Panc1 (cell line): Measurements from ENCODE around the gene MYO18A. TPM values are rescaled to one million over a fixed set of nuclear protein-coding genes. Genes with fewer than 3 reads are reported as not detected.

ENCODE experiments used
- ATAC-seq: fragments of 200-7000 bp; cut with Tn5 transposase; 2 replicates; pipeline ENCODE4 v1.9.1; 2020; ENCODE audit warnings: mild to moderate bottlenecking, moderate library complexity
- BruUV-seq: library from RNA; stranded (reverse); fragments of 400-500 nt; replicated peaks from 2 replicates; lab custom pipeline; 2021; lab: Mats Ljungman, UMichigan
- CTCF ChIA-PET: fragments of 300-600 bp; sonication (Branson Sonifier 250); formaldehyde crosslinking; loops from one replicate; lab custom pipeline; 2022; ENCODE audit warnings: antibody characterized with exemption; lab: Charles Lee
- POLR2A ChIA-PET: fragments of 300-600 bp; sonication (Branson Sonifier 250); formaldehyde crosslinking; loops from one replicate; lab custom pipeline; 2022; ENCODE audit warnings: antibody characterized with exemption; lab: Charles Lee
- DNase-seq: peaks from one replicate; pipeline ENCODE4 v3.0.0-alpha.2; 2010; ENCODE audit warnings: low read depth, low spot score
- H3K27ac ChIP-seq: 2 replicates; pipeline ENCODE4 v1.5.1; 2011; ENCODE audit warnings: mild to moderate bottlenecking, low read length, inconsistent platforms
- H3K27me3 ChIP-seq: fragments of 200-500 bp; sonication (Bioruptor generic); 2 replicates; pipeline ENCODE4 v1.6.0; 2014; ENCODE audit warnings: low read length, inconsistent platforms; ENCODE audit not compliant: control insufficient read depth, insufficient read depth
- H3K36me3 ChIP-seq: fragments of 200-500 bp; sonication (Bioruptor generic); 2 replicates; pipeline ENCODE4 v1.5.1; 2014; ENCODE audit warnings: inconsistent platforms, mild to moderate bottlenecking, low read length, moderate library complexity; ENCODE audit not compliant: control insufficient read depth, insufficient read depth
- H3K4me1 ChIP-seq: 2 replicates; pipeline ENCODE4 v1.5.1; 2011; ENCODE audit warnings: inconsistent platforms, mild to moderate bottlenecking, low read length, moderate library complexity; ENCODE audit not compliant: control insufficient read depth, insufficient read depth
- H3K4me3 ChIP-seq, 2 experiments: 2 replicates each; pipeline ENCODE4 v1.5.1; 2011 to 2012; ENCODE audit warnings: low read depth in 2 of 2, low read length in 2 of 2, mild to moderate bottlenecking in 2 of 2, inconsistent platforms in 1 of 2, moderate library complexity in 1 of 2
- H3K9me3 ChIP-seq: fragments of 200-500 bp; sonication (Bioruptor generic); 2 replicates; pipeline ENCODE4 v1.5.1; 2014; ENCODE audit warnings: low read depth, mild to moderate bottlenecking, inconsistent platforms, low read length, moderate library complexity; ENCODE audit not compliant: control insufficient read depth, insufficient read depth
- CTCF ChIP-seq: fragments of 450-650 bp; IDR thresholded peaks from 2 replicates; pipeline ENCODE4 v1.5.1; 2017; ENCODE audit warnings: mild to moderate bottlenecking
- POLR2AphosphoS5 ChIP-seq: IDR thresholded peaks from 2 replicates; pipeline ENCODE4 v1.6.1; 2012; ENCODE audit warnings: mild to moderate bottlenecking, low read depth, low read length, moderate library complexity
- REST ChIP-seq, 2 experiments: IDR thresholded peaks; 2 replicates each; pipeline ENCODE4 v1.6.1; 2011 to 2012; ENCODE audit warnings: low read depth in 2 of 2, control low read depth in 1 of 2, low read length in 1 of 2, mild to moderate bottlenecking in 1 of 2, moderate library complexity in 1 of 2; ENCODE audit not compliant: insufficient read depth in 1 of 2
- SIN3A ChIP-seq: IDR thresholded peaks from 2 replicates; pipeline ENCODE4 v1.6.1; 2012; ENCODE audit warnings: low read depth, mild to moderate bottlenecking, low read length, moderate library complexity, borderline replicate concordance; ENCODE audit not compliant: insufficient read depth
- TCF7L2 ChIP-seq: IDR thresholded peaks from 2 replicates; pipeline ENCODE4 v1.6.1; 2011; ENCODE audit warnings: mild to moderate bottlenecking, low read depth, low read length, inconsistent platforms
- in situ Hi-C: cut with HindIII; loops from 2 replicates; pipeline ENCODE4 v1.10.0; 2016; ENCODE audit warnings: low sequenced_read_pairs, low pct_unique_long_range_greater_than_20kb
- intact Hi-C: fragments of 100-400 bp; cut with micrococcal nuclease; formaldehyde crosslinking; loops from one replicate; pipeline ENCODE4 v1.10.0; 2022; ENCODE audit not compliant: unreplicated experiment
- total RNA-seq: library from RNA; stranded (reverse); gene quantifications from one replicate; pipeline ENCODE4 v1.2.1, GENCODE V29; 2021; ENCODE audit not compliant: unreplicated experiment

MYO18A gene
- total RNA-seq, 1 experiment from 2014 or later: 108 TPM

- Histone ChIP-seq H3K27ac (no peak overlapping the region), H3K9me3 (no peaks in the 10 kb centered on the region), H3K4me1 (peaks cover 6% of the 10 kb centered on the region), H3K27me3 (no peaks in the 10 kb centered on the region), H3K36me3 (no peaks in the 10 kb centered on the region), H3K4me3 (no peak overlapping the region)
- no peak for ATAC-seq
- no peak for DNase-seq
- ChIA-PET POLR2A (interaction anchor here (0.6 kb wide), 1 partner anchor 50 kb away, joined by 3 read pairs; no protein-coding TSS in a partner anchor), CTCF (no interaction called here)
- in situ Hi-C loops: no loop called here
- TF ChIP-seq SIN3A (no peak), POLR2AphosphoS5 (no peak), REST (IDR thresholded peaks at IDR 0.05; ENCODE audit: insufficient read depth in 1 of 2, low read depth in 2 of 2, low read length in 1 of 2) (no peak), TCF7L2 (no peak), CTCF (no peak)
- no TSS peak for BruUV-seq
- intact Hi-C loops: no loop called here
Observed at GRCh38 chr17:29216181-29216580, 36.0 kb upstream of the MYO18A start.

DNA sequence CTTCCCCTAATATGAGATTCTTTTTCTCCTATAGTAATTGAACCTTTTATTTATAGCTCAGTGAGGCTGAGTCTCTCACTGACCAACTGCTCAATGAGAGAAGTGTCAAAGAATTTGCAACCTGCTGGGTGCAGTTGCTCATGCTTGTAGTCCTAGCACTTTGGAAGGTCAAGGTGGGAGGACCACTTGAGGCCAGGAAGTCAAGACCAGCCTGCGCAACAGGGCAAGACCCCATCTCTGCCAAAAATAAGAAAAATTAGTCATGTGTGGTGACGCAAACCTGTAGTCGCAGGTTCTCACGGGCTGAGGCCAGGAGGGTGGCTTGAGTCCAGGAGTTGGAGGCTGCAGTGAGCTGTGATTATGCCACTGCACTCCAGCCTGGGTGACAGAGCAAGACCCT, 35.5 kb upstream of the MYO18A start:
- ChIA-PET POLR2A (interaction anchor here (0.6 kb wide), 1 partner anchor 51 kb away, joined by 3 read pairs; no protein-coding TSS in a partner anchor), CTCF (no interaction called here)
- DNase-seq (no peak), ATAC-seq (no peak)
- H3K9me3 ChIP-seq: no peaks in the 10 kb centered on the region
- H3K4me3 ChIP-seq: no peak overlapping the region
- no peak overlapping the region for H3K27ac ChIP-seq
- in situ Hi-C loops (no loop called here), intact Hi-C loops (no loop called here)
- no peaks in the 10 kb centered on the region for H3K36me3 ChIP-seq
- peaks cover 6% of the 10 kb centered on the region for H3K4me1 ChIP-seq
- no TSS peak for BruUV-seq
- no peak for TF ChIP-seq SIN3A
- no peak for TF ChIP-seq POLR2AphosphoS5
- TF ChIP-seq REST (IDR thresholded peaks at IDR 0.05; ENCODE audit: insufficient read depth in 1 of 2, low read depth in 2 of 2, low read length in 1 of 2): no peak
- TF ChIP-seq TCF7L2: no peak
- no peak for TF ChIP-seq CTCF
- no peaks in the 10 kb centered on the region for H3K27me3 ChIP-seq
